ENCODE results near the gene PPM1N. TPM values are rescaled to one million over a fixed set of nuclear protein-coding genes. Genes with fewer than 3 reads are reported as not detected.

PPM1N gene
- total and polyA plus RNA-seq, 2 of the 13 experiments (the other 11 are each of a cell fraction or from before 2014, with no cell fraction given): 0.31 to 1.8 TPM

- TF ChIP-seq MED1 (CRISPR knock-in tag; IDR thresholded peaks at IDR 0.05) (no peak), ZNF564 (CRISPR knock-in tag; IDR thresholded peaks at IDR 0.05) (no peak), TAF15 (IDR thresholded peaks at IDR 0.05; ENCODE audit: low read depth, low read length, poor library complexity, severe bottlenecking) (no peak), ZBTB2 (CRISPR knock-in tag; IDR thresholded peaks at IDR 0.05; ENCODE audit: low read depth) (no peak), MBD4 (IDR thresholded peaks at IDR 0.05; ENCODE audit: borderline replicate concordance, low read length) (no peak), EEA1 (CRISPR knock-in tag; IDR thresholded peaks at IDR 0.05; ENCODE audit: borderline replicate concordance) (no peak), THAP8 (CRISPR knock-in tag; IDR thresholded peaks at IDR 0.05; ENCODE audit: borderline replicate concordance) (no peak), ZFP62 (CRISPR knock-in tag; IDR thresholded peaks at IDR 0.05) (no peak), KIAA2018 (CRISPR knock-in tag; IDR thresholded peaks at IDR 0.05; ENCODE audit: borderline replicate concordance) (no peak), ATF2 (CRISPR knock-in tag; IDR thresholded peaks at IDR 0.05) (0 out of 2 replicates have a peak, but pooled peaks have one; percentile 42), ZNF737 (CRISPR knock-in tag; IDR thresholded peaks at IDR 0.05; ENCODE audit: borderline replicate concordance) (no peak), RBM22 (optimal IDR thresholded peaks at IDR 0.05; ENCODE audit: low read length) (peak; percentile 59), ZNF18 (CRISPR knock-in tag; IDR thresholded peaks at IDR 0.05; ENCODE audit: insufficient replicate concordance) (no peak), NFYC (CRISPR knock-in tag; IDR thresholded peaks at IDR 0.05) (0 out of 2 replicates have a peak, but pooled peaks have one; percentile 30), NFYB (CRISPR knock-in tag; IDR thresholded peaks at IDR 0.05) (no peak)
Observed at GRCh38 chr19:45523642-45524256, 25.5 kb downstream of the PPM1N start (continued).
